ENCODE measurements around the gene FAM13A. TPM values are rescaled to one million over a fixed set of nuclear protein-coding genes. Genes with fewer than 3 reads are reported as not detected.

The FAM13A gene
- total and polyA plus RNA-seq, 10 of the 15 experiments (the other 5 are each of a cell fraction or from before 2014, with no cell fraction given): 0.05 to 1.8 (median 0.27) TPM; not detected in 1

GRCh38 chr4:88697141-88697540, 359.8 kb downstream of the FAM13A start:
- peak overlapping the region; percentile 57 for H3K9ac ChIP-seq (ENCODE audit: control insufficient read depth, insufficient read depth, low read length)
- DNase-seq (ENCODE audit: low read depth, low spot score) (no peak), ATAC-seq (peak; percentile 44), FAIRE-seq (no peak)
- ChIA-PET RAD21 (ENCODE audit: unreplicated experiment) (no interaction called here), CTCF (interaction anchor here (0.6 kb wide), 1 partner anchor 312 kb away, joined by 3 read pairs; no protein-coding TSS in a partner anchor), POLR2A (no interaction called here), SMC1A (ENCODE audit: uncharacterized antibody, unreplicated experiment) (no interaction called here)
- BruUV-seq (replicated peaks): no TSS peak
- H3K27me3 ChIP-seq (replicated peaks in 1 of 2; ENCODE audit: control insufficient read depth in 2 of 2, insufficient read depth in 2 of 2, low read length in 1 of 2): no peaks in the 10 kb centered on the region
- in situ Hi-C loops (cut with MboI): no loop called here
- intact Hi-C loops (cut with micrococcal nuclease; ENCODE audit: unreplicated experiment): no loop called here
- H4K20me1 ChIP-seq (ENCODE audit: control insufficient read depth, insufficient read depth): no peaks in the 10 kb centered on the region
- H2AFZ ChIP-seq (ENCODE audit: control insufficient read depth, low read depth, low read length): peak overlapping the region; percentile 76
- 42% methylated on average over 18 of the region's 18 CpGs for WGBS (ENCODE audit: insufficient coverage, insufficient replicate concordance, low lambda C conversion rate, missing lambda C conversion rate)
- H3K27ac ChIP-seq (ENCODE audit: control insufficient read depth, insufficient read depth): peak overlapping the region; percentile 33
- H3K79me2 ChIP-seq (ENCODE audit: control insufficient read depth, insufficient read depth, low read length): no peaks in the 10 kb centered on the region
- no peaks in the 10 kb centered on the region for H3K36me3 ChIP-seq (ENCODE audit: control insufficient read depth in 2 of 2, insufficient read depth in 2 of 2, low read length in 1 of 2)
- no peaks in the 10 kb centered on the region for H3K4me1 ChIP-seq (ENCODE audit: control insufficient read depth, insufficient read depth, low read length)
- peak overlapping the region; percentile 65 for H3K4me2 ChIP-seq (ENCODE audit: control insufficient read depth, insufficient read depth)
- peak overlapping the region; percentile 82 for H3K4me3 ChIP-seq
- H3K9me3 ChIP-seq (replicated peaks; ENCODE audit: control insufficient read depth, insufficient read depth, low read length): no peaks in the 10 kb centered on the region
- TF ChIP-seq CREB1 (IDR thresholded peaks at IDR 0.05; ENCODE audit: low read depth) (peak; percentile 65), FOXK2 (IDR thresholded peaks at IDR 0.05) (no peak), NFXL1 (IDR thresholded peaks at IDR 0.05; ENCODE audit: borderline replicate concordance) (0 out of 2 replicates have a peak, but pooled peaks have one; percentile 75)

- ChIA-PET RAD21 (ENCODE audit: unreplicated experiment) (no interaction called here), CTCF (interaction anchor here (1.2 to 1.3 kb wide), 2 partner anchors 9 to 23 kb away, joined by 5 to 7 read pairs; no protein-coding TSS in a partner anchor), SMC1A (ENCODE audit: uncharacterized antibody, unreplicated experiment) (no interaction called here), POLR2A (no interaction called here)
- H3K79me2 ChIP-seq (ENCODE audit: control insufficient read depth, insufficient read depth, low read length): no peaks in the 10 kb centered on the region
- H3K27ac ChIP-seq (ENCODE audit: control insufficient read depth, insufficient read depth): no peak overlapping the region
- ATAC-seq (no peak), DNase-seq (ENCODE audit: low read depth, low spot score) (no peak), FAIRE-seq (no peak)
- in situ Hi-C loops (cut with MboI): no loop called here
- peak overlapping the region; percentile 65 for H3K4me2 ChIP-seq (ENCODE audit: control insufficient read depth, insufficient read depth)
- no peaks in the 10 kb centered on the region for H4K20me1 ChIP-seq (ENCODE audit: control insufficient read depth, insufficient read depth)
- H3K4me3 ChIP-seq: no peak overlapping the region; the same call in 1 of the 2 replicates
- H3K4me1 ChIP-seq (ENCODE audit: control insufficient read depth, insufficient read depth, low read length): no peaks in the 10 kb centered on the region
- intact Hi-C loops (cut with micrococcal nuclease; ENCODE audit: unreplicated experiment): no loop called here
- H3K9ac ChIP-seq (ENCODE audit: control insufficient read depth, insufficient read depth, low read length): no peak overlapping the region; the same call in 1 of the 2 replicates
- no peak overlapping the region for H2AFZ ChIP-seq (ENCODE audit: control insufficient read depth, low read depth, low read length)
- H3K9me3 ChIP-seq (replicated peaks; ENCODE audit: control insufficient read depth, insufficient read depth, low read length): no peaks in the 10 kb centered on the region
- H3K27me3 ChIP-seq (replicated peaks in 1 of 2; ENCODE audit: control insufficient read depth in 2 of 2, insufficient read depth in 2 of 2, low read length in 1 of 2): no peaks in the 10 kb centered on the region
- 88% methylated on average over 7 of the region's 7 CpGs for whole genome bisulfite sequencing (ENCODE audit: insufficient coverage, insufficient replicate concordance, low lambda C conversion rate, missing lambda C conversion rate)
- TF ChIP-seq BCL11A (IDR thresholded peaks at IDR 0.05; ENCODE audit: low read depth, low read length) (no peak), BCLAF1 (IDR thresholded peaks at IDR 0.05) (no peak), CEBPB (IDR thresholded peaks at IDR 0.05; ENCODE audit: borderline replicate concordance in 1 of 2, low read depth in 2 of 2, low read length in 2 of 2) (no peak), LARP7 (IDR thresholded peaks at IDR 0.05) (no peak), EGR1 (IDR thresholded peaks at IDR 0.05; ENCODE audit: borderline replicate concordance in 1 of 2, low read depth in 2 of 2, low read length in 2 of 2) (no peak), JUND (IDR thresholded peaks at IDR 0.05; ENCODE audit: low read depth, low read length) (no peak), MEF2A (IDR thresholded peaks at IDR 0.05; ENCODE audit: insufficient read depth, low read depth, low read length) (no peak), KLF5 (IDR thresholded peaks at IDR 0.05; ENCODE audit: partially characterized antibody) (no peak), YY1 (IDR thresholded peaks at IDR 0.05; ENCODE audit: low read depth, low read length) (no peak), POLR2AphosphoS2 (IDR thresholded peaks at IDR 0.05; ENCODE audit: low read depth, low read length) (no peak), RCOR1 (conservative IDR thresholded peaks at IDR 0.05; ENCODE audit: low read depth, low read length) (no peak)
- BruUV-seq (replicated peaks): TSS peak; percentile 89
- H3K36me3 ChIP-seq (ENCODE audit: control insufficient read depth in 2 of 2, insufficient read depth in 2 of 2, low read length in 1 of 2): no peaks in the 10 kb centered on the region
Measured at GRCh38 chr4:88696630-88697029, 360.4 kb downstream of the FAM13A start.

Data from GM12878 (cell line).